Mesothelial cell of epicardium (in vitro differentiated cells): ENCODE data around the gene DPF3. TPM values are rescaled to one million over a fixed set of nuclear protein-coding genes. Genes with fewer than 3 reads are reported as not detected.
"Not testable (repeated sequence)": the region's sequence is repeated elsewhere in the genome, so short reads cannot be mapped to it uniquely, and the experiment has no call there.

ENCODE experiments used
- DNase-seq, 2 experiments: peaks; one replicate each; pipeline ENCODE4 v3.0.0; 2021; ENCODE audit warnings: low spot score in 2 of 2; ENCODE audit not compliant: unreplicated experiment in 2 of 2
- H3K27ac Mint-ChIP-seq: 2 replicates; pipeline ENCODE4 v1.8.0; 2021; ENCODE audit warnings: mixed read lengths
- H3K27me3 Mint-ChIP-seq: 2 replicates; pipeline ENCODE4 v1.8.0; 2021; ENCODE audit warnings: low read depth, mixed read lengths
- H3K36me3 Mint-ChIP-seq: 2 replicates; pipeline ENCODE4 v1.8.0; 2021; ENCODE audit warnings: mixed read lengths
- H3K4me1 Mint-ChIP-seq: 2 replicates; pipeline ENCODE4 v1.8.0; 2021; ENCODE audit warnings: mixed read lengths
- H3K4me3 Mint-ChIP-seq: 2 replicates; pipeline ENCODE4 v1.8.0; 2021; ENCODE audit warnings: mild to moderate bottlenecking, moderate library complexity, mixed read lengths
- H3K9me3 Mint-ChIP-seq: 2 replicates; pipeline ENCODE4 v1.8.0; 2021; ENCODE audit warnings: mixed read lengths
- CTCF ChIP-seq: fragments of 200-600 bp; sonication (generic); IDR thresholded peaks from one replicate; pipeline ENCODE4 v1.5.0; 2021; ENCODE audit warnings: antibody characterized with exemption; ENCODE audit not compliant: unreplicated experiment
- total RNA-seq: library from RNA; stranded (reverse); gene quantifications from 3 replicates; pipeline ENCODE4 v1.2.1, GENCODE V29; 2021

Gene DPF3
- total RNA-seq, 1 donor from 2014 or later = 1.3 TPM

GRCh38 chr14:72752034-72752412 is 141.9 kb downstream of the DPF3 start:
- Mint-ChIP-seq H3K27ac (no peak overlapping the region), H3K4me3 (no peak overlapping the region), H3K36me3 (peaks cover 5% of the 10 kb centered on the region), H3K27me3 (peaks cover 8% of the 10 kb centered on the region), H3K9me3 (peaks cover 20% of the 10 kb centered on the region), H3K4me1 (peaks cover 4% of the 10 kb centered on the region)
- DNase-seq = no peak
- TF ChIP-seq CTCF = no peak

GRCh38 chr14:72751276-72752033 is 142.4 kb downstream of the DPF3 start:
- Mint-ChIP-seq H3K27ac (no peak overlapping the region), H3K36me3 (peaks cover 5% of the 10 kb centered on the region), H3K27me3 (peaks cover 6% of the 10 kb centered on the region), H3K9me3 (peaks cover 20% of the 10 kb centered on the region), H3K4me3 (no peak overlapping the region), H3K4me1 (peaks cover 4% of the 10 kb centered on the region)
- no peak for TF ChIP-seq CTCF
- no peak for DNase-seq

- Mint-ChIP-seq H3K27me3 (peaks cover 11% of the 10 kb centered on the region), H3K9me3 (peaks cover 20% of the 10 kb centered on the region)
- not testable (repeated sequence) for H3K36me3 Mint-ChIP-seq, H3K4me1 Mint-ChIP-seq, H3K27ac Mint-ChIP-seq, H3K4me3 Mint-ChIP-seq
- peak in 1 of 2 experiments; percentile 30 for DNase-seq
These were observed 145.0 kb downstream of the DPF3 start for GRCh38 chr14:72748921-72749320.

- H3K9me3 Mint-ChIP-seq = peaks cover 20% of the 10 kb centered on the region
- peaks cover 5% of the 10 kb centered on the region for H3K36me3 Mint-ChIP-seq
- TF ChIP-seq CTCF = no peak
- peaks cover 12% of the 10 kb centered on the region for H3K4me1 Mint-ChIP-seq
- H3K4me3 Mint-ChIP-seq = no peak overlapping the region
- DNase-seq = no peak
- no peak overlapping the region for H3K27ac Mint-ChIP-seq
- H3K27me3 Mint-ChIP-seq = peaks cover 12% of the 10 kb centered on the region
These were observed 146.2 kb downstream of the DPF3 start for GRCh38 chr14:72747652-72748051.

- peaks cover 25% of the 10 kb centered on the region for H3K4me1 Mint-ChIP-seq
- peak in 1 of 2 experiments; percentile 36 for DNase-seq
- no peak for TF ChIP-seq CTCF
- peaks cover 5% of the 10 kb centered on the region for H3K36me3 Mint-ChIP-seq
- no peak overlapping the region for H3K4me3 Mint-ChIP-seq
- H3K9me3 Mint-ChIP-seq = peaks cover 20% of the 10 kb centered on the region
- no peak overlapping the region for H3K27ac Mint-ChIP-seq
- H3K27me3 Mint-ChIP-seq = peaks cover 20% of the 10 kb centered on the region
These were observed 147.6 kb downstream of the DPF3 start for GRCh38 chr14:72745991-72746980.

- Mint-ChIP-seq H3K36me3 (peaks cover 5% of the 10 kb centered on the region), H3K27ac (no peak overlapping the region), H3K27me3 (peaks cover 20% of the 10 kb centered on the region), H3K4me3 (no peak overlapping the region), H3K4me1 (peaks cover 28% of the 10 kb centered on the region), H3K9me3 (peaks cover 20% of the 10 kb centered on the region)
- DNase-seq = peak in 1 of 2 experiments; percentile 7
- no peak for TF ChIP-seq CTCF
These were observed 148.4 kb downstream of the DPF3 start for GRCh38 chr14:72745546-72745945.
